Measurements from ENCODE around the gene CFAP206.

The CFAP206 gene

GRCh38 chr6:87395431-87395830 is 12.3 kb upstream of the CFAP206 start (continued):
- TF ChIP-seq, protein P1, sequence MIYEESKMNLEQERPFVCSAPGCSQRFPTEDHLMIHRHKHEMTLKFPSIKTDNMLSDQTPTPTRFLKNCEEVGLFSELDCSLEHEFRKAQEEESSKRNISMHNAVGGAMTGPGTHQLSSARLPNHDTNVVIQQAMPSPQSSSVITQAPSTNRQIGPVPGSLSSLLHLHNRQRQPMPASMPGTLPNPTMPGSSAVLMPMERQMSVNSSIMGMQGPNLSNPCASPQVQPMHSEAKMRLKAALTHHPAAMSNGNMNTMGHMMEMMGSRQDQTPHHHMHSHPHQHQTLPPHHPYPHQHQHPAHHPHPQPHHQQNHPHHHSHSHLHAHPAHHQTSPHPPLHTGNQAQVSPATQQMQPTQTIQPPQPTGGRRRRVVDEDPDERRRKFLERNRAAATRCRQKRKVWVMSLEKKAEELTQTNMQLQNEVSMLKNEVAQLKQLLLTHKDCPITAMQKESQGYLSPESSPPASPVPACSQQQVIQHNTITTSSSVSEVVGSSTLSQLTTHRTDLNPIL (CRISPR knock-in tag; IDR thresholded peaks at IDR 0.05; ENCODE audit: low read depth), result no peak
- no peak for TF ChIP-seq SNAI2 (CRISPR knock-in tag; IDR thresholded peaks at IDR 0.05)

DNA sequence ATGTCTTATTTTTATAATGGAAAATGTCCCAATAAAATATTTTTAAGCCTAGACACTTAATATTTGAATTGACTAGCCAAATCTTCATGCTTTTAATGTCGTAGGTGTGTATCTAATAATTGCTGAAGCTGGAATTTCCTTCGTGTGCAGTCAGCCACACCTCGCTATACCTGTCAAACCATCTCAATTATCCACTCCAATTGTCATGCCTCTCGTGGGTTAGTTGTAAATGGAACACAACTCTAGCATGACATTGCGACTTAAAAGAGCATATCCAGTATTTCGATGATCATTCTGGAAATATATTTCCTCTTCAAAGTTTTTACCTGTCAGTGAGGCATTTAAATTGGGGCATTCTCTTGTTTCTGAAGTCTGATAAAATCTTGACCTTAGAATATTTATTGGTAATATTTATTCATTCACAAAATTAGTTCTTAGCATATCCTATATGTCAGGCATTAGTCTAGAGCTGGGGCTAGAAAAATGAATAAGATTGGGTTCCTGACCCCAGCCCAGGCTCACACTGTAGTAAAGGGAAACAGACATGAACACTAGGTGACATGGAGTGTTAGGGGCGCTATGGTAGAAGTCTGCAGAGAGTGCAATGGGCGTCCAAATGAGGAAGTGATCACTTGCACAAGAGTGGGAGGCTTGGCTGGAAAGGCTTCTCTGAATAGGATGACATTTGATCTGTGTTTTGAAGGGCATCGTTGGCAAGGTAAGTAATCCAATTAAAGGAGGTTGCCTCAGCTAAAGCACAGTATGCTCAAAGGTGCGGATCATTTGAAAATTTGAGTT is 11.0 kb upstream of the CFAP206 start:
- TF ChIP-seq ZNF70 (CRISPR knock-in tag; IDR thresholded peaks at IDR 0.05) (no peak), ARNTL (CRISPR knock-in tag; IDR thresholded peaks at IDR 0.05; ENCODE audit: borderline replicate concordance, low read depth) (no peak), ZNF565 (CRISPR knock-in tag; conservative IDR thresholded peaks at IDR 0.05; ENCODE audit: low read depth) (no peak), ZC3H10 (CRISPR knock-in tag; IDR thresholded peaks at IDR 0.05) (no peak), CSRNP3 (CRISPR knock-in tag; IDR thresholded peaks at IDR 0.05) (no peak), PPARA (CRISPR knock-in tag; IDR thresholded peaks at IDR 0.05; ENCODE audit: borderline replicate concordance) (no peak)
- ATAC-seq, result no peak

- ATAC-seq, result no peak
- TF ChIP-seq ZNF70 (CRISPR knock-in tag; IDR thresholded peaks at IDR 0.05), result no peak
- no peak for TF ChIP-seq ARNTL (CRISPR knock-in tag; IDR thresholded peaks at IDR 0.05; ENCODE audit: borderline replicate concordance, low read depth)
- no peak for TF ChIP-seq ZNF565 (CRISPR knock-in tag; conservative IDR thresholded peaks at IDR 0.05; ENCODE audit: low read depth)
- no peak for TF ChIP-seq CSDC2 (CRISPR knock-in tag; IDR thresholded peaks at IDR 0.05)
- TF ChIP-seq PATZ1 (CRISPR knock-in tag; IDR thresholded peaks at IDR 0.05; ENCODE audit: borderline replicate concordance), result no peak
- no peak for TF ChIP-seq ZFP30 (CRISPR knock-in tag; IDR thresholded peaks at IDR 0.05)
- TF ChIP-seq CSRNP3 (CRISPR knock-in tag; IDR thresholded peaks at IDR 0.05), result no peak
- no peak for TF ChIP-seq RARB (CRISPR knock-in tag; IDR thresholded peaks at IDR 0.05)
- TF ChIP-seq SNAI2 (CRISPR knock-in tag; IDR thresholded peaks at IDR 0.05), result no peak
- no peak for TF ChIP-seq ESRRG (CRISPR knock-in tag; IDR thresholded peaks at IDR 0.05)
- TF ChIP-seq PPARA (CRISPR knock-in tag; IDR thresholded peaks at IDR 0.05; ENCODE audit: borderline replicate concordance), result no peak
- no peak for TF ChIP-seq GLIS3 (CRISPR knock-in tag; IDR thresholded peaks at IDR 0.05)
- TF ChIP-seq, protein P1 (CRISPR knock-in tag; IDR thresholded peaks at IDR 0.05; ENCODE audit: low read depth), result no peak
- no peak for TF ChIP-seq BACH2 (CRISPR knock-in tag; IDR thresholded peaks at IDR 0.05; ENCODE audit: borderline replicate concordance)
- no peak for TF ChIP-seq TCF4 (CRISPR knock-in tag; IDR thresholded peaks at IDR 0.05; ENCODE audit: borderline replicate concordance)
- no peak for TF ChIP-seq OSR1 (CRISPR knock-in tag; IDR thresholded peaks at IDR 0.05)
- no peak for TF ChIP-seq ZNF8 (CRISPR knock-in tag; IDR thresholded peaks at IDR 0.05)
- TF ChIP-seq ISL1 (CRISPR knock-in tag; IDR thresholded peaks at IDR 0.05), result no peak
Observed at GRCh38 chr6:87397656-87398055, 10.1 kb upstream of the CFAP206 start.

GRCh38 chr6:87401832-87402231 is 5.9 kb upstream of the CFAP206 start:
- TF ChIP-seq, protein P1 (CRISPR knock-in tag; IDR thresholded peaks at IDR 0.05; ENCODE audit: low read depth), result no peak
- no peak for TF ChIP-seq ZFP30 (CRISPR knock-in tag; IDR thresholded peaks at IDR 0.05)
- no peak for TF ChIP-seq ZNF8 (CRISPR knock-in tag; IDR thresholded peaks at IDR 0.05)
- no peak for TF ChIP-seq OSR1 (CRISPR knock-in tag; IDR thresholded peaks at IDR 0.05)
- TF ChIP-seq ZFP3 (CRISPR knock-in tag; IDR thresholded peaks at IDR 0.05), result no peak
- ATAC-seq, result no peak
